ENCODE results near the gene ERCC3.
A peak's percentile ranks its signal among the peaks of the same experiment; 100 is the strongest.

The ERCC3 gene

DNA sequence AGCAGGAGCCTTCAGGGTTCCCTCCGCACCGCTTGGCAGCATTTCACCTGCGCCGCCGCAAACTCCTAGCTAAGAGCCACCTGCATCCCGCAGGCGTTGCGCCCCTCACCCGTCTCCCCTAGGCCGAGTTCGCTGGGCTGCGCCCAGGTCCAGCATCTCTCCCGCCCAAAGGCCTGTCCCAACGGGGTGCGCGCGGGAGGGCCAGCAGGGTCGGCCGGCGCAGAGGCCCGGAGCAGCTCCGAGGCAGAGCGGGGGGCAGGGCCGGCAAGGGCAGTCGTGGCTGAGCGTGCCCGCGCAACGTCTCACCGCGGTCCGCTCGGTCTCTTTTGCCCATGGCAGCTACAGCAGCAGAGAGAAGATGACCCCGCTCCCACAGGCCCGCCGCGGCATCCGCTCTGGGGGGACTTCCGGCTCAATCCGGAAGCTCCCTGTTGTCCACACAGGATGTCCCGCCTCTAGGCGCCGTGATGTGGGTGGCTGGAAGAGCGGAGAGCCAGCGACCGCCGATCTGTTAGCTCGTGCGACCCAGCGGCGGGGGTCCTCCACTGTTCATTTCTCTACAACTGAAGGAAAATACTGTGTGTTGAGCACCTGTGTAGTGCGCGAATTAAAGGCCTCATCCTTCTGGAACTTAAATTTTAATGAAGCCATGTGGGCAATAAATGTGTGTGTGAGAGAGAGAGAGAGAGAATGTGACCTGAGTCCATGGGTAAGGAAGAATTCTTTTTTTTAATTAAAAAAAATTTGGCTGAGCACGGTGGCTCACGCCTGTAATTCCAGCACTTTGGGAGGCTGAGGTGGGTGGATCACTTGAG, at the start of gene ERCC3:
ERCC3 (minus strand) TSS at position 397 of the 815 bp plus-strand sequence; CDS start at position 334, 63 bp downstream.
- in situ Hi-C loops (cut with MboI; ENCODE audit: low pct_unique_long_range_greater_than_20kb, low sequenced_read_pairs, unreplicated experiment), result no loop called here
- TF ChIP-seq, protein P1, sequence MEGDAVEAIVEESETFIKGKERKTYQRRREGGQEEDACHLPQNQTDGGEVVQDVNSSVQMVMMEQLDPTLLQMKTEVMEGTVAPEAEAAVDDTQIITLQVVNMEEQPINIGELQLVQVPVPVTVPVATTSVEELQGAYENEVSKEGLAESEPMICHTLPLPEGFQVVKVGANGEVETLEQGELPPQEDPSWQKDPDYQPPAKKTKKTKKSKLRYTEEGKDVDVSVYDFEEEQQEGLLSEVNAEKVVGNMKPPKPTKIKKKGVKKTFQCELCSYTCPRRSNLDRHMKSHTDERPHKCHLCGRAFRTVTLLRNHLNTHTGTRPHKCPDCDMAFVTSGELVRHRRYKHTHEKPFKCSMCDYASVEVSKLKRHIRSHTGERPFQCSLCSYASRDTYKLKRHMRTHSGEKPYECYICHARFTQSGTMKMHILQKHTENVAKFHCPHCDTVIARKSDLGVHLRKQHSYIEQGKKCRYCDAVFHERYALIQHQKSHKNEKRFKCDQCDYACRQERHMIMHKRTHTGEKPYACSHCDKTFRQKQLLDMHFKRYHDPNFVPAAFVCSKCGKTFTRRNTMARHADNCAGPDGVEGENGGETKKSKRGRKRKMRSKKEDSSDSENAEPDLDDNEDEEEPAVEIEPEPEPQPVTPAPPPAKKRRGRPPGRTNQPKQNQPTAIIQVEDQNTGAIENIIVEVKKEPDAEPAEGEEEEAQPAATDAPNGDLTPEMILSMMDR (IDR thresholded peaks at IDR 0.05; ENCODE audit: extremely low read depth, insufficient read depth, missing control alignments), result no peak

DNA sequence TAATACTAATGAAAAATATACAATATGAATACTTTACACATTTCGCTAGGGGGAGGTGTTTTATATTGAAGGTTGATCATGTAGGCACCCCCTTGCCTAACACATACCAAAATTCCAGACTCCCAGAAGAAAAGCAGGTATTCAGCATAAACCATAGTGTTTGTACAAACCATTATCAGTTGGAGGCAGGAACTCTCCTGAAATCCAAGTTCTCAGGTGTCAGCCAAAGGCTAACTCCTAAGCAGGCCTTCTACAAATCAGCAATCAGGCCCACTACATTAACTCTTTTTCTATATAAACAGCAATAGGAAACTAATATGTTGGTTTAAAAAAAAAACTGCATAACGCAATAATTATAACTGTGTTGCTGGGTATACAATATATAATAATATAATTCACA, 49.3 kb upstream of the ERCC3 start:
- in situ Hi-C loops (cut with MboI; ENCODE audit: low pct_unique_long_range_greater_than_20kb, low sequenced_read_pairs, unreplicated experiment), result no loop called here
- DNase-seq (ENCODE audit: low spot score), result no peak
- TF ChIP-seq, protein P1 (IDR thresholded peaks at IDR 0.05; ENCODE audit: extremely low read depth, insufficient read depth, missing control alignments), result no peak

More for the DNA sequence above, at the start of gene ERCC3:
- DNase-seq (ENCODE audit: low spot score), result peak; percentile 96

GRCh38 chr2:127342101-127342500, 48.2 kb upstream of the ERCC3 start:
- in situ Hi-C loops (cut with MboI; ENCODE audit: low pct_unique_long_range_greater_than_20kb, low sequenced_read_pairs, unreplicated experiment), result no loop called here
- TF ChIP-seq, protein P1 (IDR thresholded peaks at IDR 0.05; ENCODE audit: extremely low read depth, insufficient read depth, missing control alignments), result no peak
- DNase-seq (ENCODE audit: low spot score), result peak; percentile 64

DNA sequence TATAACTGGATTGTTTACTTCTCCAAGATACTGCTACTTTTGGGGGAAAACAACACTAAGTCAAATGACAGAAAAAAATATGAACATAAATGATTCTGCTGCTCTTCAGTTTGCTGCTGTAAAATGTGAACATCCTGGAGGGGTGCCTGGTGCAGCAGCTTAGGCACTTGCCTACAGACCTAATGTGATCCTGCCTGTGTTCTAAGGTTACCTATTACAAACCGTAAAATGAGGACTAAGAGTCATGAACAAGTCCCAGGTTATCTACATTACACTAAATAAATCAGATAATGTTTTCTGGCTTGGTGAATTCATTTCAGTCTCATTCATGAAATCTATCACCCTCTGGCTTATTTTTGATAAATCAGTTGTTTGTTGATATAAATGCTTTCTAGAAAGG, 38.4 kb upstream of the ERCC3 start:
- TF ChIP-seq, protein P1 (IDR thresholded peaks at IDR 0.05; ENCODE audit: extremely low read depth, insufficient read depth, missing control alignments), result no peak
- no peak for DNase-seq (ENCODE audit: low spot score)
- in situ Hi-C loops (cut with MboI; ENCODE audit: low pct_unique_long_range_greater_than_20kb, low sequenced_read_pairs, unreplicated experiment), result no loop called here

GRCh38 chr2:127330753-127331152, 36.8 kb upstream of the ERCC3 start:
- in situ Hi-C loops (cut with MboI; ENCODE audit: low pct_unique_long_range_greater_than_20kb, low sequenced_read_pairs, unreplicated experiment), result no loop called here
- TF ChIP-seq, protein P1 (IDR thresholded peaks at IDR 0.05; ENCODE audit: extremely low read depth, insufficient read depth, missing control alignments), result no peak
- no peak for DNase-seq (ENCODE audit: low spot score)

DNA sequence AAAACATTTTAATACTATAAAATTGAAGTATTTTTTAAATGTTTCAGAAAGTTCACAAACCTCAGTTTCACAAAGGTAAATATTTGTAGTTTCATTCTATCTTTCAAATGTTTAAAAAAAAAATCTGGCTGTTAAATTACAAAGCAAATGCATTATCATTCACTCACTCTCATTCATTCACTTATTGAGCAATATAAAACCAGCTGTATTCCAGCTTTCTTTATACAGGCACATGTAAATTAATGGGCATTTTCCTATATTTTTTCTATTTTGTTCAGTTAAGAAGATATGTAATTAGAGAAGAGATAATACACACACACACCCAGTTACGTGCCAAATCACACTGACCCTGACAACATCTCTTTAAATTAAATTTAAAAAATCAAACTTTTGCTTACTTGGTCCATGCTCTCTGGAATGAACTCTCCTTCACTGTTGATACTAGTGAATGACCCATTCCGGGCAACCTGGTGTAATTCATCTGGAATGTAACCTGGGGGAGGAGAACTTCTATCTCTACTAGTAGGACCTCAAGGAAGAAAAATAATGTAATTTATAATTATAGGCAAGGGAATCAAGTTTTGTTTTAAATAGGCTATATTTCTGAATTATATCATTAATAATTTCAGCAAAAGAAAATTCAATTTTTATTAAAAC, 32.5 kb upstream of the ERCC3 start:
- TF ChIP-seq, protein P1 (IDR thresholded peaks at IDR 0.05; ENCODE audit: extremely low read depth, insufficient read depth, missing control alignments), result no peak
- DNase-seq (ENCODE audit: low spot score), result no peak
- in situ Hi-C loops (cut with MboI; ENCODE audit: low pct_unique_long_range_greater_than_20kb, low sequenced_read_pairs, unreplicated experiment), result no loop called here
